NCI-H524 (cell line): ENCODE data around the gene TBX4.

ENCODE experiments used
- DNase-seq, 2 experiments: peaks; one replicate each; lab custom pipeline; 2025; lab: John Stamatoyannopoulos, UW

Gene TBX4

GRCh38 chr17:61452301-61453290, at the start of gene TBX4:
Gene TBX4, plus strand, starts transcription at chr17:61452422. Its CDS starts 4,069 bp downstream, at chr17:61456491.
- no peak for DNase-seq

DNA sequence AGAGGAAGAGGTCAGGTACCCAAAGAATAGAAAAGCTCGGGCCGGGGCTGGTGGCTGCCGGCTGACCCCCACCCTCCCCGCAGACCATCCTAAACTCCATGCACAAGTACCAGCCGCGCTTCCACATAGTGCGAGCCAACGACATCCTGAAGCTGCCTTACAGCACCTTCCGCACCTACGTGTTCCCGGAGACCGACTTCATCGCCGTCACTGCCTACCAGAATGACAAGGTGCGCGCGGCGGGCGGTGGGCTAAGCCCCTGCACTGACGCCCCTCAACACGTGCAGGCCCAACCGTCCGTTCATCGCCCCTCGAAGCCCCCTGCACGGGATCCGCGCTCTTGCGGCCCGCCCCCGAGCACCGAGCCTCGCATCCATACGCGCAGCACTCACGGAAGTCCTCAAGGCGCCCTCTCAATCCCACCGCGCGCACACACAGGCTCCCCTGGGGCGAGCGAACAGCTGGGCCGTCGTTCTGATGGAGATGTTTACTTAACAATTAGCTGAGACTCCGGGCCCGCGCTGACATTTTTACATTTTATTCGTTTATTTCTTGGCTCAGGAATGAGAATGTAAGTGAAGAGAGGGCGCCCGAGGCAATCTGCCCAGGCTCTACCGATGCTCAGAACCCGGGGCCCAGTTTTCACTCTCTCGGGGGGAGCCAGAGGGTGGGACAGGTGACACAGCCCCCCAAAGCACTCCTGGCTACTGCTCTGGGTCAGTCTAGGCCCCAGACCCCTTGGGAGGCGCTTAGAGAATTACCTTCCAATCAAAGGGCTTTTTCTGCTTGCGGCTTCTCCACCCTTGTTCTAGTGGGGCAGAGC, 49.0 kb upstream of the TBX4 start:
- peak; percentile 75 to 87 for DNase-seq

DNA sequence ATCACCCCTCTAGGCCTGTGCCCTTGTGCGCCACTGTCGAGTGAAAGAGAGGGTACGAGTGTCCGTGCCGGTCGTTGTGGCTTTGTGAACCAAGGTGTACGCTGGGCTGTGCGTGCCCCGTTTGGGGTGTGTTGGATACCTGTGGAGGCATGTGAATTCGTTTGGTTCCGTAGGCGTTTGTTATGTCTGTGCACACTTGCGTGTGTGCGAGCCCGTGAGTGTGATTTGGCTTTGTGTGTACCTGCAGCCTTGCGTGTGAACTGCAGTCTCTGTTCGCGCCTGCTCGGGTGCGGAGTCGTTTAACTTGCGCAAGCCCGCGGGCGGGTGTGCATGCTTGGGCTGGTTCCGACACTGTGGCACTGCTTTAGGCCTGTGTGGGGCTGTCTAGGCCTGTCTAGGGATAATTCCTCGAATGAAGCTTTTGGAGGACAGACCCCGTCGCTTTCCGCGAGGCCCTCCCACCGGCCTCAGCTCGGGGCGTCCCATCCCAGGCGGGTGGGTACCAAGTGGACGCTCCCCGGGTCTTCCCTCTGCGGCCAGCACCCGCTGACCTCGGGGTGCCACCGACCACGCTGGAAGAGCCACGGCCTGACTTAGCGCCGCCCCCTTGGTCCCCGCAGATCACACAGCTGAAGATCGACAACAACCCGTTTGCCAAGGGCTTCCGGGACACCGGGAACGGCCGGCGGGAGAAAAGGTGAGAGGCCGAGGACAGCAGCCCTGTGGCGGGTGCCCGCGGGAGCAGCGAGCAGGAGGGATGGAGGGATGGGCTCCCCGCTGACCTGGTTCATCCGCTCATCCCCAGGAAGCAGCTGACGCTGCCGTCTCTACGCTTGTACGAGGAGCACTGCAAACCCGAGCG, 48.2 kb upstream of the TBX4 start:
- DNase-seq: peak in 1 of 2 experiments; percentile 53

GRCh38 chr17:61404663-61404912, 47.6 kb upstream of the TBX4 start:
- DNase-seq: no peak

DNA sequence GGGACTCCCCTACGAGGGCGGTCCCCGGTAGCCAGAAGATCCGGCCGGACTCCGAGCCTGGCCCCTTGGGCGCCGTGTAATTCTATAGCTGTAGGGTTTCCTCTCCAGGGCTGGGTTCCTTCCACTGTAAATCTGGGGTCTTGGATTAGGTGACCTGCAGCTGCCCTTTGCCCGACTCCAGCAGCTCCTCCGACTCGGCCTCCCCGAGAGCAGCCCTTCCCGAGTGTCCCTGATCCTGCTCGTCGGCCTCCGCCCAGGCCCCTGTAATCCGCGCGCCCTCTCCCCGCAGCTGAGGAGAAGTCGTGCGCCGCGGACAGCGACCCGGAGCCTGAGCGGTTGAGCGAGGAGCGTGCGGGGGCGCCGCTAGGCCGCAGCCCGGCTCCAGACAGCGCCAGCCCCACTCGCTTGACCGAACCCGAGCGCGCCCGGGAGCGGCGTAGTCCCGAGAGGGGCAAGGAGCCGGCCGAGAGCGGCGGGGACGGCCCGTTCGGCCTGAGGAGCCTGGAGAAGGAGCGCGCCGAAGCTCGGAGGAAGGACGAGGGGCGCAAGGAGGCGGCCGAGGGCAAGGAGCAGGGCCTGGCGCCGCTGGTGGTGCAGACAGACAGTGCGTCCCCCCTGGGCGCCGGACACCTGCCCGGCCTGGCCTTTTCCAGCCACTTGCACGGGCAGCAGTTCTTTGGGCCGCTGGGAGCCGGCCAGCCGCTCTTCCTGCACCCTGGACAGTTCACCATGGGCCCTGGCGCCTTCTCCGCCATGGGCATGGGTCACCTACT, 47.1 kb upstream of the TBX4 start:
- peak in 1 of 2 experiments; percentile 40 for DNase-seq

DNA sequence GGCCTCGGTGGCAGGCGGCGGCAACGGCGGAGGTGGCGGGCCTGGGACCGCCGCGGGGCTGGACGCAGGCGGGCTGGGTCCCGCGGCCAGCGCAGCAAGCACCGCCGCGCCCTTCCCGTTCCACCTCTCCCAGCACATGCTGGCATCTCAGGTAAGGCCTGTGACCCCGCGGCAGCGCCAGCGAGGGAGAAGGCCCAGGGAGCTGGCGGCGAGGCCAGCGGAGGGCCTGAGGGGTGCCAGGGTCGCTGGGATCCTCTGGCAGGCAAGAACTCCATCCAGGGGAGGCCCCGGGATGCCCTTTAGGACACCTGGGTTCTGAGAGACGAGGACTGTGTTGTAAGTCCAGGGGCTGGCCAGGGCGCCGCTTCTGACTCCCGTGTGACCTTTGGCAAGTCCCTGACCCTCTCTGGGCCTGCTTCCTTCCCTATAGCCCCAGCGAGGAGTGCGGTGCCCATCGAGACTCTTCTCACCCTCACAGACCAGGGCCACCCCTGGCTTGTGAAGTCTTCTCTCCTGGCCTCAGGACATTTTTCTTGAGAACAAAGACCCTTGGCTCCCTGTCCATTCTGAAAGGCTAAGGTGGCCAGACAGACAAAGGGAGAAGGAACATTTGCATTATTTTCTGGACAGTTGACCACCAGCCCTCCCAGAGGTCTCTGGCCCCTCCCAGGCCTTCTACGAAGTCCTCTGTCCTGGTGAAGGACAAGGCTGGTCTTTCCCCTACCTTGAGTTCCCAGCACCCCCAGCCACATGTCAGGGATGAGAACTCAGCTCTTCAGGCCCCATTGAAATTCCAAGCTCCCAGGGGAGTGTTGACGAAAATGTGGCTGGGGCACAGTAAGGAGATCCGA, 46.3 kb upstream of the TBX4 start:
- no peak for DNase-seq

GRCh38 chr17:61406537-61406845, 45.7 kb upstream of the TBX4 start:
- DNase-seq: no peak

DNA sequence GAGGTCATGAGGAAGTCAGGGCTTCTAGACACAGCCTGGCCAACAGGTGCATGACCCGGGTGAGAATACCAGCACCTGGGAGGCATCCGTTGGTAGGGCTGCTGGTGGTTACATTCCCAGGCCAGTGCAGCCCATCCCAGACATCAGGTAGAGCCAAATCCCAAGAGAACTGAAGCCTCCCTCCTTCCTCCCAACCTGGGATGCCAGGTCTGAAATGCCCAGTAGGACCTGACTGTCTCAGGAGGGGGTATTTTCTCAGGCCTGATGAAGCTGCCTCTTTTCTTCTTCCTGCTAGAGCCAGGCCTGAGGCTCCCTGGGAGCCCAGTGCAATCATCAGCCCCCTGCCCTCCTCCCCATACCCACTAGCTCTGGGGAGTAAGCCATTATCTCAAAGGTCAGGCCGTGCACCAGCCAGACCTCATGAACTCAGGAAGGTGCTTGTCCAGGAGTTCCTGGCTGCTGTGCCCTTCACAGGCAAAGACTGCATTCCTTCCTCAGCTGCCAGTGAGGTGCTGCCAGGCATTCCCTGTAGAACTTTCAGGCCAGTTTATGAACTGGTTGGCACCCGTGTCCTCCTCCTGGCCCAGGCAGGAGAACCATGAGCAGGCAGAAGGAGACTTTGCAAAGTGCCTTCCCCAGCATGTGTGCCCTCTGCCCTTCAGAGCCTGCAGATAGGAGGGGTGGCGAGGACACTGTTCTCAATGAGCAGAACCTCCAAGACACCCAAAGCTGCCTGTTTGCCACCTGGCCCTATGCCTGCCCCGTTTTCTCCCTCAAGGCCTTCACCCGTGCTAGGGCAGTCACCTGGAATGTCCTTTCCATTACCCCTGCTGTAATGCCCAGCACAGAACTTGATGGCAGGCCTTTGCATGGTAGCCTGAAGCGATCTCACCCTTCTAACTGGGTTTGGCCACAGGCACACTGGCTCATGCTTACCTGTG, 45.0 kb upstream of the TBX4 start:
- no peak for DNase-seq

- no peak for DNase-seq
Observed at GRCh38 chr17:61408151-61409041, 43.8 kb upstream of the TBX4 start.

DNA sequence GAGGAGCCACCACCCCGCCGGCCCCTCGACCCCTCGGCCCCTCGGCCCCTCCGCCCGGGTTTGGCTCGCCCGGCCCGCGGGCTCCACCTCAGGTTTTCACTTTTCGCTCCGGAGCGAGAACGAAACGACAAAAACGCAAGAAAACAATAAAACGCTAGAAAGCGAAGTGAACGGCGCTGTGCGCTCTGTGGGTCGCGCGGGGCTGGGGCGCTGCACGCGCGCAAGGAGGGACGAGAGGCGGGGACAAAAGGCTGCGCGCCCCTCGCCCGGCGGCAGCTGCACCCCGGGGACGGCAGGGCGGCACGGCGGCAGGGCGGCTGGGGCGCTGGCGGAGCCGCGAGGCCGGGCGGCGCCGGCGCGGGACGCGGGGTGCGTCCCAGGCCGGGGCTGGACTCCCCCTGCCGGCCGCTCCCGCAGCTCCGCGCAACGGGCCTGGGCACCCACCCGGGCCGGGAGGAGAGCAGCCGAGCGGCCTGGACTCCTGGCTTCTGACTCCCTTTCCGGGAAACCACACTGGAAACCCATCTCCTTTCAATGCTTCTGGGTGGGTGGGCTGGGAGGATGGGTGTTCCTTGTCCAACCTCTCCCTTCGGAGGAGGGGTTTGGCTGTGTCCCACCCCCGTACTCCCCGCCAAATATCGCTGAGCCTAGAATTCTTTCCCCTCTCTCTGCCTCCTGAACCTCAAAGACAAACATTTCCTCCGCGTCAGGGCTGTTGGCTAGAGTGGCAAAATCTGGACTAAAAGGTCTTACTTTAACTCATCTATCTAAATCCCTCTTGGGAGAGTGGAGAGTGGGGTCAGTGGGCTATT, 42.7 kb upstream of the TBX4 start:
- peak in 1 of 2 experiments; percentile 69 for DNase-seq

- peak; percentile 65 to 68 for DNase-seq
Observed at GRCh38 chr17:61410141-61411010, 41.8 kb upstream of the TBX4 start.

DNA sequence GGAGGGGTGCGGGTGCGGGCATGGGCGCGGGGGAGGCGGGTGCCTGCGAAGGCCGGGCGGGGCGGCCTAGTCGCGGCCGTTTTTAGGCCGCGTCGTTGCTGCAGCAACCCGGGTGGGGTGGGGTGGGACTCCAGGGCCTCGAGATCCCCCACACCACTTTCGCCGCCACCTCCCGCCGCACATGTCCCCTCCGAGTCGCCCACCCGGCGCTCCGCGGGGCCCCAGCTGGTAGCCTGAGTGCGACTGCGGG, 41.3 kb upstream of the TBX4 start:
- no peak for DNase-seq

DNA sequence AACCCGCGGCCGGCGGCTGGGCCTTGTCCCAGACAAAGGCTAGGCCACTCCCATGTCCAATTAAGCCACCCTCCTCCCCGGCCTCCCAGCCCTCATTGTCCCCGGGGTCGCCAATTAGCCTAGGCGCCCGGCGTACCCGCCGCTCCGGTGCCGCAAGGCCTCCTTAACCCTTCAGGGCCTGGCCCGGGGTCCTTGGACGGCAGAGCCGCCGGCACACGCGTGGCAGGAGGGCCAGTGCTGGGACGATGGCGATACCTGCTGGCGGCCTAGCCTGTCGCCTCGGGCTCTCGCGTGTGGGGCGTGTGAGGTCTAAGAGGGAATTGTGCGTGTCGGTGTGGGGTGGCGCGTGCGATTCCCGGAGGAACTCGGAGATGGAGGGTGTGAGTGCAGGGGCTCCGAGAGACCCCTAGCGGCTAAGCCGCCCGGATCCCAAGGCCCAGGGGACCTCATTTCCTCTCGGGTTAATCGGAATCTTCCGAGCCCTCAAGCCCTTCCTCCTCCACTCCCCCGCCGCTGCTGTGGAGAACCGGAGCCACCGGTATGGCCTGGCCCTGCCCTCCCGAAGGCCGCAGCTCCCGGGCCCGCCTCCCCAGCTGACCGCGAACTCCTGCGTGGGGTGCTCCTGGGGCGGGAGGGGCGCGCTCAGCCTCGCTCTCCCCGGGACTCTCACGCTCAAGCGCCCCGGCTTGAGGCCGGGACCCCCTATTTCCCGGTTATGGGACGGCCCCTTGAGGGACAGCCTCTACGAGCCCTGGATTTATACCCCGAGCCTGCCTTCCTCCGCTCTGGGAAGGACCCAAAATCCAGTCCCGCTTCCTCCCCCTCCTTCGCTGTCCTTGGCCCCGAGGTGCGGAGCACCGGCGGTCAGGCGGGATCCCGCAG, 40.7 kb upstream of the TBX4 start:
- DNase-seq: peak; percentile 60 to 84

DNA sequence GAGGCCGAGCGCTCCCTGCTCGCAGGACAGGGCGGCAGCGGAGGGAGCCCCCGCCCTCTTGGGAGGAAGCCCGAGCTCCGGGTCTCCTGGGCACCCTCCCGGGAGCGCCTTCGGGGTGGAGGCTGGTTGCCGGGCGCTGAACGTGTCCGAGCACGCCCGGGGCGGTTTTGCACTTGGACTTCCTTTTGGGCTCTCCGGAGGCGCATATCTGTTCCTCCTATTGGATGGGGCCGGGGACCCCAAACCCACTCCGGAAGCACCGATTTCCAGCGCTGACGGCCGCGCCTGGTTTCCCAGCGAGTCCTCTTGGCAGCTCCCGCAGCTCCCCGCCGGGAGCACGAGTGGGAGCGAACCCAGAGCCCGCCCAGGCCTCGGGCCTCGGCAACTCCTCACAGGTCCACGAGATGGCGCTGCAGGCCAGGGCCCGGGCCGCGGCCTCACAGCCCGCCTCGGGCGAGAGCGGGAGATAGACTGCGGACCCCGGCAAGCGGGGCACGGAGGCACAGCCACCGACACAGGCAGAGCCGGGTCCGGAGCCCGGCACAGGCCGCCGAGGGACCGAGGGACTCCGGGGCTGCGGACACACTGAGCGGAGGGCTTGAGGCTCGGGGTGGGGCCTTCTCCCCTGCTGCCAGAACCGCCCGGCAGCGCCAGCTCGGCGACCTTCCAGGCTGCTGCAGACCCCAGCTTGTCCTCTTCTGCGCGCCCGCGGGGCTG, 39.9 kb upstream of the TBX4 start:
- peak; percentile 72 to 86 for DNase-seq
